Loucy (cell line): ENCODE data around the gene DUSP19.

ENCODE experiments used
- EZH2phosphoT487 ChIP-seq: fragments of 200-600 bp; IDR thresholded peaks from 2 replicates; pipeline ENCODE4 v1.6.1; 2018; ENCODE audit warnings: antibody characterized with exemption, mild to moderate bottlenecking, moderate library complexity, borderline replicate concordance
- TF ChIP-seq, protein P1 (sequence below): fragments of 200-600 bp; sonication (generic); conservative IDR thresholded peaks from 2 replicates; pipeline ENCODE4 v1.5.1; 2014; ENCODE audit warnings: mild to moderate bottlenecking, antibody characterized with exemption, low read length

- TF ChIP-seq, protein P1, sequence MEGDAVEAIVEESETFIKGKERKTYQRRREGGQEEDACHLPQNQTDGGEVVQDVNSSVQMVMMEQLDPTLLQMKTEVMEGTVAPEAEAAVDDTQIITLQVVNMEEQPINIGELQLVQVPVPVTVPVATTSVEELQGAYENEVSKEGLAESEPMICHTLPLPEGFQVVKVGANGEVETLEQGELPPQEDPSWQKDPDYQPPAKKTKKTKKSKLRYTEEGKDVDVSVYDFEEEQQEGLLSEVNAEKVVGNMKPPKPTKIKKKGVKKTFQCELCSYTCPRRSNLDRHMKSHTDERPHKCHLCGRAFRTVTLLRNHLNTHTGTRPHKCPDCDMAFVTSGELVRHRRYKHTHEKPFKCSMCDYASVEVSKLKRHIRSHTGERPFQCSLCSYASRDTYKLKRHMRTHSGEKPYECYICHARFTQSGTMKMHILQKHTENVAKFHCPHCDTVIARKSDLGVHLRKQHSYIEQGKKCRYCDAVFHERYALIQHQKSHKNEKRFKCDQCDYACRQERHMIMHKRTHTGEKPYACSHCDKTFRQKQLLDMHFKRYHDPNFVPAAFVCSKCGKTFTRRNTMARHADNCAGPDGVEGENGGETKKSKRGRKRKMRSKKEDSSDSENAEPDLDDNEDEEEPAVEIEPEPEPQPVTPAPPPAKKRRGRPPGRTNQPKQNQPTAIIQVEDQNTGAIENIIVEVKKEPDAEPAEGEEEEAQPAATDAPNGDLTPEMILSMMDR = no peak
- no peak for TF ChIP-seq EZH2phosphoT487
Measured at GRCh38 chr2:183124957-183125255, 46.4 kb downstream of the DUSP19 start.
